IMR-90 (cell line): Measurements from ENCODE around the gene PRSS38. TPM values are rescaled to one million over a fixed set of nuclear protein-coding genes. Genes with fewer than 3 reads are reported as not detected.
"Not testable (repeated sequence)": the region's sequence is repeated elsewhere in the genome, so short reads cannot be mapped to it uniquely, and the experiment has no call there.

Experiments
- ATAC-seq: fragments of 200-7000 bp; cut with Tn5 transposase; 2 replicates; pipeline ENCODE4 v1.9.1; 2020; ENCODE audit warnings: low read depth, mild to moderate bottlenecking, moderate library complexity
- BruUV-seq: library from RNA; stranded (reverse); fragments of 400-500 nt; replicated peaks from 2 replicates; lab custom pipeline; 2021; lab: Mats Ljungman, UMichigan
- CTCF ChIA-PET: fragments of 300-600 bp; formaldehyde crosslinking; extraction: SDS; loops from one replicate; lab custom pipeline; 2021; ENCODE audit warnings: antibody characterized with exemption; lab: Yijun Ruan, JAX
- POLR2A ChIA-PET: fragments of 300-600 bp; sonication (Branson Sonifier 250); formaldehyde crosslinking; loops from one replicate; lab custom pipeline; 2022; ENCODE audit warnings: antibody characterized with exemption; ENCODE audit not compliant: unreplicated experiment; lab: Charles Lee
- DNase-seq: peaks from one replicate; pipeline ENCODE4 v3.0.0; 2013
- H2AFZ ChIP-seq: replicated peaks from 2 replicates; pipeline ENCODE3; 2013; ENCODE audit warnings: low read length, mild to moderate bottlenecking; ENCODE audit not compliant: poor library complexity
- H2AK5ac ChIP-seq: 2 replicates; pipeline ENCODE4 v1.6.1; 2013; ENCODE audit warnings: low read depth, low read length, inconsistent platforms
- H2AK9ac ChIP-seq: replicated peaks from 2 replicates; pipeline ENCODE3; 2013; ENCODE audit warnings: mild to moderate bottlenecking, low read depth, low read length, moderate library complexity; ENCODE audit not compliant: poor library complexity
- H2BK120ac ChIP-seq: 2 replicates; pipeline ENCODE4 v1.6.1; 2013; ENCODE audit warnings: low read depth, low read length, inconsistent platforms
- H2BK15ac ChIP-seq: 3 replicates; pipeline ENCODE4 v1.6.1; 2013; ENCODE audit warnings: low read depth, low read length, inconsistent platforms
- H2BK20ac ChIP-seq: 2 replicates; pipeline ENCODE4 v1.6.1; 2013; ENCODE audit warnings: low read depth, mild to moderate bottlenecking, inconsistent platforms, low read length, moderate library complexity
- H2BK5ac ChIP-seq: 2 replicates; pipeline ENCODE4 v1.6.1; 2013; ENCODE audit warnings: mild to moderate bottlenecking, low read depth, low read length, inconsistent platforms; ENCODE audit not compliant: poor library complexity, severe bottlenecking
- H3K14ac ChIP-seq: replicated peaks from 2 replicates; pipeline ENCODE4 v1.6.1; 2013; ENCODE audit warnings: low read depth, low read length, inconsistent platforms
- H3K18ac ChIP-seq: 2 replicates; pipeline ENCODE4 v1.6.1; 2013; ENCODE audit warnings: low read depth, low read length, control low read depth
- H3K23ac ChIP-seq: 2 replicates; pipeline ENCODE4 v1.6.1; 2013; ENCODE audit warnings: low read depth, low read length, inconsistent platforms
- H3K27ac ChIP-seq: 2 replicates; pipeline ENCODE4 v1.5.1; 2013; ENCODE audit warnings: mild to moderate bottlenecking, control low read depth, low read length; ENCODE audit not compliant: insufficient read depth
- H3K27me3 ChIP-seq: 2 replicates; pipeline ENCODE4 v1.6.1; 2013; ENCODE audit warnings: low read length; ENCODE audit not compliant: control insufficient read depth, insufficient read depth
- H3K36me3 ChIP-seq: 2 replicates; pipeline ENCODE4 v1.6.1; 2013; ENCODE audit warnings: low read length, mixed read lengths; ENCODE audit not compliant: control insufficient read depth, insufficient read depth
- H3K4ac ChIP-seq: 2 replicates; pipeline ENCODE4 v1.6.1; 2013; ENCODE audit warnings: low read depth, low read length, inconsistent platforms
- H3K4me1 ChIP-seq: 2 replicates; pipeline ENCODE4 v1.6.1; 2013; ENCODE audit warnings: low read length, mixed read lengths; ENCODE audit not compliant: control insufficient read depth, insufficient read depth
- H3K4me2 ChIP-seq: 2 replicates; pipeline ENCODE4 v1.6.1; 2013; ENCODE audit warnings: low read depth, mild to moderate bottlenecking, control low read depth, low read length, moderate library complexity
- H3K4me3 ChIP-seq: 2 replicates; pipeline ENCODE4 v1.5.1; 2013; ENCODE audit warnings: low read depth, mild to moderate bottlenecking, control low read depth, low read length, moderate library complexity; ENCODE audit not compliant: insufficient read depth
- H3K56ac ChIP-seq: 2 replicates; pipeline ENCODE4 v1.6.1; 2013; ENCODE audit warnings: low read length, inconsistent platforms; ENCODE audit not compliant: insufficient read depth; ENCODE audit errors: extremely low read depth
- H3K79me1 ChIP-seq, 2 experiments: 2 replicates each; pipeline ENCODE4 v1.6.1; 2013; ENCODE audit warnings: low read length in 2 of 2, inconsistent platforms in 1 of 2, low read depth in 1 of 2
- H3K9ac ChIP-seq: 2 replicates; pipeline ENCODE4 v1.6.1; 2013; ENCODE audit warnings: low read depth, low read length, control low read depth
- H3K9me1 ChIP-seq: 2 replicates; pipeline ENCODE4 v1.6.1; 2013; ENCODE audit warnings: low read length, inconsistent platforms; ENCODE audit not compliant: insufficient read depth
- H3K9me3 ChIP-seq: 2 replicates; pipeline ENCODE4 v1.6.1; 2013; ENCODE audit warnings: low read length; ENCODE audit not compliant: control insufficient read depth, insufficient read depth
- H4K20me1 ChIP-seq: 2 replicates; pipeline ENCODE4 v1.6.1; 2013; ENCODE audit warnings: low read length, inconsistent platforms; ENCODE audit not compliant: insufficient read depth
- H4K5ac ChIP-seq: 2 replicates; pipeline ENCODE4 v1.6.1; 2013; ENCODE audit warnings: mild to moderate bottlenecking, low read depth, low read length, control low read depth
- H4K8ac ChIP-seq, 2 experiments: 2 replicates each; pipeline ENCODE4 v1.6.1; 2013; ENCODE audit warnings: low read depth in 2 of 2, low read length in 2 of 2, control low read depth in 1 of 2, inconsistent platforms in 1 of 2
- H4K91ac ChIP-seq: 2 replicates; pipeline ENCODE4 v1.6.1; 2013; ENCODE audit warnings: low read depth, low read length, inconsistent platforms; ENCODE audit not compliant: insufficient read depth
- WGBS, 2 experiments: methylation state at CpG; one replicate each; pipeline versions ENCODE4 v1.1.5 to v1.1.7; 2013; ENCODE audit warnings: missing lambda C conversion rate in 2 of 2; ENCODE audit not compliant: insufficient read length in 1 of 2; ENCODE audit errors: extremely low coverage in 2 of 2; 5-methylcytosine and 5-hydroxymethylcytosine counted together
- dilution Hi-C: fragments of 300-500 bp; cut with HindIII; formaldehyde crosslinking; loops from one replicate; pipeline ENCODE4 v1.14.3; 2018; ENCODE audit warnings: low sequenced_read_pairs; ENCODE audit not compliant: unreplicated experiment
- in situ Hi-C: fragments of 300-500 bp; cut with MboI; formaldehyde crosslinking; loops from 3 replicates; pipeline ENCODE4 v1.14.3; 2019; ENCODE audit warnings: low sequenced_read_pairs, inconsistent platforms, mixed read lengths
- intact Hi-C: fragments of 100-400 bp; cut with micrococcal nuclease; formaldehyde crosslinking; loops from 2 replicates; pipeline ENCODE4 v1.10.0; 2022
- polyA plus RNA-seq, 3 experiments: library from polyadenylated mRNA; depleted of rRNA; stranded (reverse); fragments of >200 nt; gene quantifications; 2 replicates each; pipeline ENCODE4 v1.2.3, GENCODE V29; 2012; ENCODE audit warnings: low replicate concordance in 1 of 3
- total RNA-seq: library from RNA; depleted of rRNA; stranded (reverse); fragments of >200 nt; gene quantifications from 2 replicates; pipeline ENCODE4 v1.2.3, GENCODE V29; 2012

PRSS38 gene
- total and polyA plus RNA-seq, 2 of the 4 experiments (the other 2 are of a cell fraction): not detected

GRCh38 chr1:227871892-227872291, 56.4 kb downstream of the PRSS38 start:
- ATAC-seq, H3K4me2 ChIP-seq, H2BK20ac ChIP-seq, H3K4me1 ChIP-seq, H3K56ac ChIP-seq, H3K9me3 ChIP-seq, H2BK120ac ChIP-seq, H3K4me3 ChIP-seq, H3K9ac ChIP-seq, H3K27me3 ChIP-seq, H2AK5ac ChIP-seq, CTCF ChIA-PET, H4K5ac ChIP-seq, H3K18ac ChIP-seq, H3K9me1 ChIP-seq, in situ Hi-C loops, H2BK5ac ChIP-seq, H4K8ac ChIP-seq, H2BK15ac ChIP-seq, H3K79me1 ChIP-seq, POLR2A ChIA-PET, H3K23ac ChIP-seq, H3K14ac ChIP-seq, H3K4ac ChIP-seq, H4K91ac ChIP-seq, H3K27ac ChIP-seq, H4K20me1 ChIP-seq, BruUV-seq, DNase-seq, dilution Hi-C loops, H2AK9ac ChIP-seq, H2AFZ ChIP-seq, intact Hi-C loops, H3K36me3 ChIP-seq: not testable (repeated sequence)
- WGBS, 2 experiments: 63% methylated on average over 3 of the region's 5 CpGs; no CpG with 5 or more reads in 1 of the 2 experiments

DNA sequence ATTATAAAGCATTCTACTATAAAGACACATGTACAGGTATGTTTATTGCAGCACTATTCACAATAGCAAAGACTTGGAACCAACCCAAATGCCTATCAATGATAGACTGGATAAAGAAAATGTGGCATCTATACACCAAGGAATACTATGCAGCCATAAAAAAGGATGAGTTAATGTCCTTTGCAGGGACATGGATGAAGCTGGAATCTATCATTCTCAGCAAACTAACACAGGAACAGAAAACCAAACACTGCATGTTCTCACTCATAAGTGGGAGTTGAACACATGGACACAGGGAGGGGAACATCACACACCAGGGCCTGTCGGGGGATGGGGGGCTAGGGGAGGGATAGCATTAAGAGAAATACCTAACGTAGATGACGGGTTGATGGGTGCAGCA, 62.3 kb downstream of the PRSS38 start:
- H3K79me1 ChIP-seq, H2AFZ ChIP-seq, H4K20me1 ChIP-seq, POLR2A ChIA-PET, ATAC-seq, H3K4me2 ChIP-seq, H4K8ac ChIP-seq, H2AK5ac ChIP-seq, H3K27ac ChIP-seq, H3K27me3 ChIP-seq, H2BK120ac ChIP-seq, CTCF ChIA-PET, in situ Hi-C loops, H3K9me1 ChIP-seq, H3K4me1 ChIP-seq, H3K36me3 ChIP-seq, H2BK20ac ChIP-seq, H4K5ac ChIP-seq, H3K4ac ChIP-seq, intact Hi-C loops, H3K18ac ChIP-seq, H2BK5ac ChIP-seq, H4K91ac ChIP-seq, H3K14ac ChIP-seq, DNase-seq, dilution Hi-C loops, H3K9me3 ChIP-seq, H3K9ac ChIP-seq, H3K56ac ChIP-seq, H3K4me3 ChIP-seq, BruUV-seq, H3K23ac ChIP-seq, H2BK15ac ChIP-seq, H2AK9ac ChIP-seq: not testable (repeated sequence)
- WGBS, 2 experiments: no CpG with 5 or more reads among the region's 3 CpGs
